HepG2 (cell line): ENCODE results near the gene IRS1. TPM values are rescaled to one million over a fixed set of nuclear protein-coding genes. Genes with fewer than 3 reads are reported as not detected.
A peak's percentile ranks its signal among the peaks of the same experiment; 100 is the strongest.

Source experiments
- FOXA1 ChIP-seq, 2 experiments: fragments of 450-650 bp in 1 of 2; sonication (generic) in 1 of 2; formaldehyde crosslinking in 1 of 2; IDR thresholded peaks; 2 replicates each; pipeline versions ENCODE4 v1.4.0 to v1.6.1; 2016 to 2020; ENCODE audit warnings: missing genetic modification reagents in 1 of 2
- KLF16 ChIP-seq, 2 experiments: sonication (generic) in 1 of 2; formaldehyde crosslinking in 1 of 2; IDR thresholded peaks; 2 replicates each; pipeline versions ENCODE4 v1.6.1 to v1.8.0; 2016 to 2023; ENCODE audit warnings: missing genetic modification reagents in 2 of 2, missing compliant biosample characterization in 1 of 2
- MED1 ChIP-seq: sonication (generic); formaldehyde crosslinking; IDR thresholded peaks from 2 replicates; pipeline ENCODE4 v1.4.0; 2020; ENCODE audit warnings: missing genetic modification reagents
- MLLT10 ChIP-seq: sonication (generic); formaldehyde crosslinking; IDR thresholded peaks from 2 replicates; pipeline ENCODE4 v1.4.0; 2020; ENCODE audit warnings: missing genetic modification reagents
- YEATS2 ChIP-seq: sonication (generic); formaldehyde crosslinking; IDR thresholded peaks from 2 replicates; pipeline ENCODE4 v1.4.0; 2020; ENCODE audit warnings: missing genetic modification reagents, borderline replicate concordance
- YEATS4 ChIP-seq: sonication (generic); formaldehyde crosslinking; IDR thresholded peaks from 2 replicates; pipeline ENCODE4 v1.4.0; 2020; ENCODE audit warnings: missing genetic modification reagents, borderline replicate concordance
- ZBTB43 ChIP-seq: sonication (generic); formaldehyde crosslinking; conservative IDR thresholded peaks from 2 replicates; pipeline ENCODE4 v1.4.0; 2020; ENCODE audit warnings: missing genetic modification reagents
- ZHX2 ChIP-seq, 2 experiments: sonication (generic) in 1 of 2; formaldehyde crosslinking in 1 of 2; IDR thresholded peaks; 2 replicates each; pipeline versions ENCODE4 v1.6.1 to v1.9.0; 2014 to 2022; ENCODE audit warnings: antibody characterized with exemption in 1 of 2, borderline replicate concordance in 1 of 2, inconsistent platforms in 1 of 2, low read depth in 1 of 2, missing genetic modification reagents in 1 of 2
- ZNF274 ChIP-seq: sonication (generic); formaldehyde crosslinking; IDR thresholded peaks from 2 replicates; pipeline ENCODE4 v1.5.1; 2020; ENCODE audit warnings: mild to moderate bottlenecking, missing genetic modification reagents
- ZNF792 ChIP-seq: IDR thresholded peaks from 2 replicates; pipeline ENCODE4 v1.6.1; 2016
- polyA plus RNA-seq, 8 experiments: library from polyadenylated mRNA; depleted of rRNA in 3 of 8; stranded (reverse) in 7 of 8; unstranded in 1 of 8; fragments of >200 nt; fragmentation: Illumina TruSeq in 4 of 8; extraction: Trizol in 4 of 8; gene quantifications; 2 replicates each; pipeline versions ENCODE4 v1.2.1 to v1.2.3, GENCODE V29; 2011 to 2016; ENCODE audit warnings: low read depth in 4 of 8, missing spikeins in 1 of 8, mixed read lengths in 1 of 8; ENCODE audit not compliant: insufficient read depth in 1 of 8
- total RNA-seq, 5 experiments: library from RNA; depleted of rRNA; stranded (reverse); fragments of >200 nt; fragmentation: Illumina TruSeq; extraction: Trizol; gene quantifications; 2 replicates each; pipeline ENCODE4 v1.2.3, GENCODE V29; 2016; ENCODE audit warnings: low read depth in 1 of 5
- TF ChIP-seq, protein P1 (sequence below): sonication (generic); formaldehyde crosslinking; IDR thresholded peaks from 2 replicates; pipeline ENCODE4 v1.9.0; 2021; ENCODE audit warnings: missing genetic modification reagents, mild to moderate bottlenecking, borderline replicate concordance
- TF ChIP-seq, protein P2 (sequence below): IDR thresholded peaks from 2 replicates; pipeline ENCODE4 v1.6.1; 2016; ENCODE audit warnings: low read depth, borderline replicate concordance
- TF ChIP-seq, protein P3 (sequence below): sonication (generic); formaldehyde crosslinking; IDR thresholded peaks from 2 replicates; pipeline ENCODE4 v1.9.0; 2021; ENCODE audit warnings: mild to moderate bottlenecking, missing genetic modification reagents

The IRS1 gene
- total and polyA plus RNA-seq, 2 of the 13 experiments (the other 11 are each of a cell fraction or from before 2014, with no cell fraction given) = 8.7 to 9.0 TPM

- TF ChIP-seq, protein P1, sequence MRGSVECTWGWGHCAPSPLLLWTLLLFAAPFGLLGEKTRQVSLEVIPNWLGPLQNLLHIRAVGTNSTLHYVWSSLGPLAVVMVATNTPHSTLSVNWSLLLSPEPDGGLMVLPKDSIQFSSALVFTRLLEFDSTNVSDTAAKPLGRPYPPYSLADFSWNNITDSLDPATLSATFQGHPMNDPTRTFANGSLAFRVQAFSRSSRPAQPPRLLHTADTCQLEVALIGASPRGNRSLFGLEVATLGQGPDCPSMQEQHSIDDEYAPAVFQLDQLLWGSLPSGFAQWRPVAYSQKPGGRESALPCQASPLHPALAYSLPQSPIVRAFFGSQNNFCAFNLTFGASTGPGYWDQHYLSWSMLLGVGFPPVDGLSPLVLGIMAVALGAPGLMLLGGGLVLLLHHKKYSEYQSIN (CRISPR knock-in tag) = no peak
- no peak for TF ChIP-seq YEATS4 (CRISPR knock-in tag)
- no peak for TF ChIP-seq MLLT10 (CRISPR knock-in tag)
- no peak for TF ChIP-seq ZNF792
- TF ChIP-seq, protein P2, sequence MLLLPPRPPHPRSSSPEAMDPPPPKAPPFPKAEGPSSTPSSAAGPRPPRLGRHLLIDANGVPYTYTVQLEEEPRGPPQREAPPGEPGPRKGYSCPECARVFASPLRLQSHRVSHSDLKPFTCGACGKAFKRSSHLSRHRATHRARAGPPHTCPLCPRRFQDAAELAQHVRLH (CRISPR knock-in tag) = no peak
- no peak for TF ChIP-seq FOXA1 (IDR thresholded peaks at IDR 0.05)
- peak; percentile 30; the same call in 1 of the 2 replicates for TF ChIP-seq FOXA1 (CRISPR knock-in tag; IDR thresholded peaks at IDR 0.05)
- TF ChIP-seq, protein P3, sequence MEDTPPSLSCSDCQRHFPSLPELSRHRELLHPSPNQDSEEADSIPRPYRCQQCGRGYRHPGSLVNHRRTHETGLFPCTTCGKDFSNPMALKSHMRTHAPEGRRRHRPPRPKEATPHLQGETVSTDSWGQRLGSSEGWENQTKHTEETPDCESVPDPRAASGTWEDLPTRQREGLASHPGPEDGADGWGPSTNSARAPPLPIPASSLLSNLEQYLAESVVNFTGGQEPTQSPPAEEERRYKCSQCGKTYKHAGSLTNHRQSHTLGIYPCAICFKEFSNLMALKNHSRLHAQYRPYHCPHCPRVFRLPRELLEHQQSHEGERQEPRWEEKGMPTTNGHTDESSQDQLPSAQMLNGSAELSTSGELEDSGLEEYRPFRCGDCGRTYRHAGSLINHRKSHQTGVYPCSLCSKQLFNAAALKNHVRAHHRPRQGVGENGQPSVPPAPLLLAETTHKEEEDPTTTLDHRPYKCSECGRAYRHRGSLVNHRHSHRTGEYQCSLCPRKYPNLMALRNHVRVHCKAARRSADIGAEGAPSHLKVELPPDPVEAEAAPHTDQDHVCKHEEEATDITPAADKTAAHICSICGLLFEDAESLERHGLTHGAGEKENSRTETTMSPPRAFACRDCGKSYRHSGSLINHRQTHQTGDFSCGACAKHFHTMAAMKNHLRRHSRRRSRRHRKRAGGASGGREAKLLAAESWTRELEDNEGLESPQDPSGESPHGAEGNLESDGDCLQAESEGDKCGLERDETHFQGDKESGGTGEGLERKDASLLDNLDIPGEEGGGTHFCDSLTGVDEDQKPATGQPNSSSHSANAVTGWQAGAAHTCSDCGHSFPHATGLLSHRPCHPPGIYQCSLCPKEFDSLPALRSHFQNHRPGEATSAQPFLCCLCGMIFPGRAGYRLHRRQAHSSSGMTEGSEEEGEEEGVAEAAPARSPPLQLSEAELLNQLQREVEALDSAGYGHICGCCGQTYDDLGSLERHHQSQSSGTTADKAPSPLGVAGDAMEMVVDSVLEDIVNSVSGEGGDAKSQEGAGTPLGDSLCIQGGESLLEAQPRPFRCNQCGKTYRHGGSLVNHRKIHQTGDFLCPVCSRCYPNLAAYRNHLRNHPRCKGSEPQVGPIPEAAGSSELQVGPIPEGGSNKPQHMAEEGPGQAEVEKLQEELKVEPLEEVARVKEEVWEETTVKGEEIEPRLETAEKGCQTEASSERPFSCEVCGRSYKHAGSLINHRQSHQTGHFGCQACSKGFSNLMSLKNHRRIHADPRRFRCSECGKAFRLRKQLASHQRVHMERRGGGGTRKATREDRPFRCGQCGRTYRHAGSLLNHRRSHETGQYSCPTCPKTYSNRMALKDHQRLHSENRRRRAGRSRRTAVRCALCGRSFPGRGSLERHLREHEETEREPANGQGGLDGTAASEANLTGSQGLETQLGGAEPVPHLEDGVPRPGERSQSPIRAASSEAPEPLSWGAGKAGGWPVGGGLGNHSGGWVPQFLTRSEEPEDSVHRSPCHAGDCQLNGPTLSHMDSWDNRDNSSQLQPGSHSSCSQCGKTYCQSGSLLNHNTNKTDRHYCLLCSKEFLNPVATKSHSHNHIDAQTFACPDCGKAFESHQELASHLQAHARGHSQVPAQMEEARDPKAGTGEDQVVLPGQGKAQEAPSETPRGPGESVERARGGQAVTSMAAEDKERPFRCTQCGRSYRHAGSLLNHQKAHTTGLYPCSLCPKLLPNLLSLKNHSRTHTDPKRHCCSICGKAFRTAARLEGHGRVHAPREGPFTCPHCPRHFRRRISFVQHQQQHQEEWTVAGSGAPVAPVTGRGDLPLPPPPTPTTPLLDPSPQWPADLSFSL = no peak
- no peak for TF ChIP-seq MED1 (CRISPR knock-in tag)
- TF ChIP-seq KLF16 (CRISPR knock-in tag; IDR thresholded peaks at IDR 0.05) = no peak
- TF ChIP-seq ZNF274 (CRISPR knock-in tag) = no peak
- TF ChIP-seq YEATS2 (CRISPR knock-in tag) = no peak
- TF ChIP-seq ZHX2 (IDR thresholded peaks at IDR 0.05; ENCODE audit: low read depth) = no peak
- no peak for TF ChIP-seq ZHX2 (CRISPR knock-in tag; IDR thresholded peaks at IDR 0.05; ENCODE audit: borderline replicate concordance)
- no peak for TF ChIP-seq ZBTB43 (CRISPR knock-in tag)
Measured at GRCh38 chr2:226740039-226740648, 59.5 kb downstream of the IRS1 start (continued).
